ENCODE measurements around the gene FMNL3.

The FMNL3 gene

DNA sequence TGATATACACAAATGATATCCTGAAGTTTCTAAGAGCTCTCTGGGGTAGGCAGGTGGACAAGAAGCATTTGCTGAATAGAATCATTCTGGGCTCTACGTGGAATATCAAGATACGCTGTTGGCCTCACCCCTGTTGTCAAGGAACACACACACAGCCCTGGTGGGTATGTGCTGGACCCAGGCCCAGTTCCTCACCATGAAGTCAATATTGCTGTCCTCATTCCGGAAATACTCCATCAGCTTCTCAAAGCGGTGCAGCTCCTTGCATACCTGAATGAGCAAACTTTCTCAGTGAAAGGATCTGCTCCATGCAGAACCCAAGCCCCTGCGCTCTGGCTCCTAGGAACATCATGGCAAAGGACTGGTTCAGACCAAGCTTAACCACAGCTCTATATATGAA lies 52.5 kb downstream of the FMNL3 start:
- DNase-seq = no peak

DNA sequence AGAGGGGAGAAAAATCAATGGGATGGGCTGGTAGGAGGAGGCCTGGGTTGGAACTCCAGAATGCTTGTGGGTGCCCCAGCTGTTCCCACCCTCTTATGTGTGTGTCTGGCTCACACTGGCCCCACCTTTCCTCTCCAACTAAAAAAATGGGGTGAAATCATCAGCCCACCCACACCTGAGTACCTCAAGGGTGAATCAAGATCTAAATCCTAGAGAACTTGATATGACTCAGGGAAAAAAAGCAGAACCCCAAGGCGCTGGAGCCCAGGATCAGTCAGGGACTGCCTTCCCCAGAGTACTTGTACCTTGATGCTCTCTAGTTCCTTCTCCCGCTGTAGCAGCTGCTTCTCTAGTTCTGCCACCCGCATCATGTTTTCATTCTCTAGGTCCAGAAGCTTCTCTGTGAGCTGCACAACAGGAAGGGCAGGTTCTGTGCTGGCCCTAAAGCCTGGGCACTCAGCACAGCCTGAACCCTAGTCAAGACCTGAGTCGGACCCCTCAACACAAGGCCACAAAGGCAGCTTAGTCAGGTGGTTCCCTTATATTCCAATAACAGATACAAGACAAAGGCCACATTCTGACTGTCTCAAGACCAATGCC lies 54.2 kb downstream of the FMNL3 start:
- peak in 1 of 56 donors; percentile 26 for DNase-seq

DNA sequence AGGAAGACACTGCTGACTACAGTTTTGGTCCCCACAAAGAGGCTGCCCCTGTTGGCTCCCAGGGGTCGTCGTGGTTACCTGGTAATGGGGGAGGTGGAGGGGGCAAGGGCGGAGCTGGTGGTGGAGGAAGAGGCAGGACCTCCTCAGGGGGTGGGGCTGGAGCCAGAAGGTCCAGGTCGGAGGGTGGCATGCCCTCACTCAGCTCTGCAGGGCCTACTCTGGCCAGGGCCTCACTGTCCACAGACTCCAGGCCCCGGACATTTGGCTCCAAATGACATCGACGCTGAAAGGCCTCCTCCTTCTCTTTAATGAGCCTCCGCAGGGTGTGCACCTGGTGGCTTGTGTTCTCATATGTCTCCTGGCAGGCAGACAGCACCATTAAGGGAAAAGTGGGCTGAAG lies 55.4 kb downstream of the FMNL3 start:
- DNase-seq = no peak

DNA sequence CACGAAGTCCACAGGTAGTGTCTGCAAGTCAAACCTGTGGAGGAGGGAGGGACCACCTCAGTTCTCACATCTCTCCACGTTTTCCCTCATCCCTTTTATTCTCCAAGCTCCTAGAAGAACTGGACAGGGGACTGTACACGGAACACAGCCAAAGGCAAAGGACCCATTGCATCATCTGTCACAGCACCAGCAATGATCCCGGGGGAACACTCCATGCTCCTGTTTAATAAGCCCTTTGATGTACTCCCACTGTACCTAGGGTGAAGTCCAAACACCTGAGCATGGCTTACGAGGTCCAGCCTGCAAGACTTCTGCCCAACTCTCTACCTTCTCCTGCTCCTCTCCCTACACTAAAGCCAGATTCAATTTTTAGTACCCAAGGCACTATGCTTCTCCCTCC lies 57.3 kb downstream of the FMNL3 start:
- no peak for DNase-seq

DNA sequence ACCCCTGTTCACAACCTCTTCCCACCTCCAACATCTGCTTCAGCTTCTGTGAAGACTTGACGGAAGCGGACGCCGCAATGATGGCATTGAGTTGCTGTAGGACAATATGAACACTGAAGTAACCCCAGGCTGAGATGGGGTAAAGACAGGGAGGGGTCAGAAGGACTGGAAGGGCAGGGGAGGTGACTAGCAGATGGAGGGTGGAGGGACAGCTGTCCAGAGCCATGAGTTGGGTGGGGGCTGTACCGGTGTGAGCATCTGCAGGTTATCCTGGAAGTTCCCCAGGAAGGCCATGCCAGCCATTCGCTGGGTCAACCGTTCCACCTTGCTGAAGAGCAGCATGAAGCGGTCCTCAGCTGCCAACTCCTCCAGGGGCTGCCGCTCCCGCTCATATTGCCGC lies 57.8 kb downstream of the FMNL3 start:
- no peak for DNase-seq

DNA sequence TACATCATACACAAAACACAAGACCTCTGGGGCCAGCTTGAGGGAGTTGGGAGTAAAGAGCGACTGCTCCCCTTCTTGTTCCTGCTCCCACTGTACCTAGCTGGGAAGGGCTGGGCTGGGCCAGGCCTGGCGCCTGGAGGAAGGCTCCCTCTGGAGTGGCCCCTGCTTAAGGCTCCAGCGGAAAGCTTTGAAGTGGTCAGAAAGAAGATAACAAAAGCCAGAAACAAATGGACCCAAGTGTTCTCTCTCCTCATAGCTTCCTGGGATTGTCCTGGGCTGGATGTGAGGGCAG lies 58.5 kb downstream of the FMNL3 start:
- no peak for DNase-seq

DNA sequence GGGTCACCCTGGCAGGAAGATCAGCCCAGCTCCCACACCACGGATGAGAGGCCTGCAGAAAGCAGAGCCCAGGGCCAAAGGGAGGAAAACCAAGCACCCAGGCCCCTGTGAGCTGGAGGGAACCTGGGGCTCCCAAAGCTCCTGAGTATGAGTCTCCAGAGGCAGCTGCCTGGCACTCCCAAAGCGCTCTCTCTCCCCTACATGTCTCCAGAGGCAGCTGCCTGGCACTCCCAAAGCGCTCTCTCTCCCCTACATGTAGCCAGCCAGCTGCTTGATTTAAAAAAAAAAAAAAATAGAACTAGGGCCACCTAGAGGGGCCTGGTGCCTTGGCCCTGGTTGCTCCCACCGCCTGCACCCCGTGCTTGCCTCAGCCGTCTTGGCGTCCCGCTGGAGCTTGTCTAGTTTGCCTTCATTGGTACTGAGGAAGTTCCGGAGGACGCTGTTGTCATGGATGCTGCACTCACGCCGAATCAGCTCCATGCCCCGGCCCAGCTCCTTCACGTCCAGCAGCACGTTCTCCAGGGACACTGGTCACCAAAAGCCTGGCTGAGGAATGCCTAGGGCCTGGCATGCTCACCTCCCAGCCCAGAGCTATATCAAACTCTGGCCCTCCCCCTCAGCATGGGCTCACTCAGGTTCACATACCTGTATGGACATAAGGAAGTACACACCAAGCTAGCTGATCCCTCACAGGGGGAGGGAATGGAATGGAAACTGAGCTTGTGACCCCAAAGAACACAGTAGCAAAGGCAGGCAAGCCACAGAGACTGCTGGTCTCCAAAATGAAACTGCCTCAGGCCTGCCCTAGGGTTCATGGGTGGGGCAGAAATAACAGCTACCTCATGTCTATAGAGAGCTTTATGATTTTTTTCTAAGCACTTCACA lies 59.1 kb downstream of the FMNL3 start:
- peak in 2 of 56 donors; percentile 6 to 13 for DNase-seq

DNA sequence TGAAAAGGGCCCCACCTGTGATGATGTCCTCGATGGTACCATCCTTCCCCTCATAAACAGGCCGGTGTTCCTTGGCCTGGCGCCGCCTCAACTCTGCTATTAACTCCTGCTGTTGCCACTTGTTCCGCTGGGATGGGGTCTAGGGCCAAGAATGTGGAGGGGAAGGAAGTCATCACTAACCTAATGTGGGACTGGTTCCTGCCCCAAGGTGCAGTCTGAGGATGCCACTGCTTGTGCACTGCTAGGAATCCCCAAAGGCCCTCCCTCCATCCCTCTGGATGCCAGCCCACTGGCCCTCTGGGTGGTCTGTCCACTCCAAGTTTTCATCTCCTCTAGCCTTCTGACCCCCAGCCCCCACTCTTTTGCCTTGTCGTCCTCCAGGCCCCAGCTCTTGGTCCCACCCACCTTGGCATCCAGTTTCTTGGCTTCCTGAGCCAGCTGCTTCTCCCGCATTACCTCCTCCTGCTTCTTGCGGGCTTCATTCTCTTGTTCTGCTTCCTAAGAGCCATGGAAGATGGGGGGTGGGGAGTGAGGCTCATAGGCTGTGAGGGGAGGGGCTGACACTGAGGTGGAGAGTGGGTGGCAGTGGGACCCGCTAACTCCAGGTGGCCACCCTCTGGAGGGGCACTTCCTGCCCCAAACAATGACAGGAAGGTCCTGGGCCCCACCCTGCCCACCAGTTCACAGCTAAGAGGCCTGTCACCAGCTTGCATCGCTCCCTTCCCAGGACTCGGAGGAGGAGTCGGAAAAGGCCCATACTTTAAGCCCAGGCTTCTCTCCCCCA lies 60.1 kb downstream of the FMNL3 start:
- DNase-seq = no peak

DNA sequence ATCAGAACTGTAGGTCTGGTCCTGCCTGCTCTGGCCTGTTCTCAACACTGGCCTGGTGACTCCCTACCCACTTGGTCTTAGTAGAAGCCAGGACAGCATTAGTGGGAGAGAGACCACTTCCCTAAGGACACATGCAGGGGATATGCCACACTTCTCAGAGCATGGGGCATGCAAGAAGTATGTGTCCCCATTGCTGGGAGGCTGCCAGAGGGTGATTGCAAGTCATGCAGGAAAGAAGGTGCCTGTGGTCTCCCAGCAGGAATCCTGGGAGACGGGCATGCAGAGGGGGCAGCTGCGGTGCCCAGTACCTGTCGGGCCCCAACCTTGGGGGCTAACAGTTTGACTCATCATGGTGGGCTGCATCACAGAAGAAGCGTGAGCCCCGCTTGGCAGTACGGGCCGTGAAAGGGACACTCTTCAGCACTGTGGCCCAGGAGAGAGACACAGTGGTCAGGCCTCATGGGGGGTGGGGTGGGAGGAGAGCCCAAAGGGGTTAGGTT lies 60.8 kb downstream of the FMNL3 start:
- no peak for DNase-seq

DNA sequence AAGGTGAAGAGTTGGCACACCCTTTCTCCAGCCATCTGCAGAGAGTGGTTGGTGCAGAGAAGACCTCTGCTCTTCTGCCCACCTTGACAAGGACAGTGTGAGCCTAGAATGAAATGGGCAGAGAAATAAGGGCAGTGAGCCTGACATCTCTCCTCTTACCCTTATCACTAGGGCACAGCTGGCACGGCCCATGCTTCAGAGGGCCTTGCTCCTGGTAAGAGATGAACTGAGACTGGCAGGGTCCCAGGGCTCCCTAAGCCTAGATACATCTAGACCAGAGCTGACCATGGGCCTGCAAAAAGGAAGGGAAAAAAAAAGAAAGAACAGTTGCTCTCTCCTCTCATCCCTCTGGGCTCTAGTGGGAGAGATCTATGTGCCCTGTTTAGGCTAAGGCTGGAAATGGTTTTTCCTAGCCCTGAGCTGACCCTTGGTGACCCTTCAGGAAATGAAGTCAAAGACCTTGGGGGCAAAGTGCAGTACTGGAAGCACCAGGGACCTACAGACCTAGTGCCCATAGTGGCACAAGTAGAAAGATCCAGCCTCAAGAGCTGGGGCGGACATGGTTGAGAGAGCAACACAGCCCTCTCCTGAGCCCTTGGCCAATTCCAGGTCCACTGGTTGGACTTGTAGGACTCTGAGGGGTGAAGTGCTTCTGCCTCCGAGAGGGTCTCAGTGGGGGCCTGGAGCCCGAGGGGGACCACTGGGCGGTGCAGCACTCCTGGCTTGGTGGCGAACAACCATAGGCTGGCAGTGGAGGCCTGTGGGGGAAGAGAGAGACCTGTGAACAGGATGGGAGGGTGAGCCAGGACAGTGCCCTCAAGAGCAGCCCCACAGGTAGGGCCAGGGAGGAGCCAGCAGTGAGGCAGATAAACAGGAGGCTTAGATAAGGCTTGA lies 61.8 kb downstream of the FMNL3 start:
- DNase-seq = no peak

DNA sequence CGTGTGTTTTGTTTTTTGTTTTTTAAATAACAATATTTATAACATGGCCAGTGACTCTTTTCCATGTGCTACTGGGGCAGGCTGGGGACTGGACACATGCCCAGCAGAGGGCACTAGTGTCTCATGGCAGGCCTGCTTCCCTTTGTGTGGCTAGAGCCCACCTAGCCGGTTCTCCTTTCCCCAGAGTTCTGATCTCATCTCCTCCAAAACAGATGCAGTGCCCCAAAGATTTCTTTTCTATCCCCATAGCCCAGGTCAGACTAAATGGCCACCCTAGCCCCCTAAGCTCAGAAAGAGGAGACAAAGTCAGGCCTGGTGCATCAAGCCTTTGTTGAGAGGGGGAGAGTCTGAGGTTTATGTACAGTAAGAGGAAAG lies 62.6 kb downstream of the FMNL3 start:
- DNase-seq = peak in 51 of 56 donors; percentile 15 to 87 (median 65)

DNA sequence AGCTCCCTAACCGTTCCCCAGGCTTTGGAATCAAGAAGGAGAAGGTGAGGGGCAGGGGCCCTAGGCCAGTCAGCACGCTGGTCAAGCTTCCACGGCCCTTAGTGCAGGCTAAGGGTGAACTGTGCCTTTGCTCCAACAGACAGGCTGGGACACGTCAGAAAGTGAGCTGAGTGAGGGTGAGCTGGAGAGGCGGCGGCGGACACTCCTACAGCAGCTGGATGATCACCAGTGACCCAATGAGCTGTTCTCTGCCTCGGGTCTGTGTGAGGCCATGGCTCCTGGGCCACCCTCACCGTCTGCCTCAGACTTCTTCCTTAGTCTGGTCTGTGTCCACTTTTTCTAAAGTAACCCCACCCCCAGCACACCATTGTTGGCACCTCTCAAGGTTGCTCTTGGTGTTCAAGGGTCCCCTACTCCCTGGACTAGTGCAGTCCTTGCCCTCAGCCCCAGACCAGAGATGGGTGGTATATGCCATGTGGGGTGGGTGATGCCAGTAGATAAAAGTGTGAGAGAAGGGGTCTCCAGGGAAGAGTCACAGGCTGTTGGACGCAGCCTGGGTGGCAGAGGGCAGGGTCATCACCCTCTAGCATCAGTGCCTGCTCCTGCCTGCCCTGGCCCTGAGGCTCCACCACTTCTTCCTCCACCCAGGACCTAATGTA lies 63.1 kb downstream of the FMNL3 start:
- no peak for DNase-seq

DNA sequence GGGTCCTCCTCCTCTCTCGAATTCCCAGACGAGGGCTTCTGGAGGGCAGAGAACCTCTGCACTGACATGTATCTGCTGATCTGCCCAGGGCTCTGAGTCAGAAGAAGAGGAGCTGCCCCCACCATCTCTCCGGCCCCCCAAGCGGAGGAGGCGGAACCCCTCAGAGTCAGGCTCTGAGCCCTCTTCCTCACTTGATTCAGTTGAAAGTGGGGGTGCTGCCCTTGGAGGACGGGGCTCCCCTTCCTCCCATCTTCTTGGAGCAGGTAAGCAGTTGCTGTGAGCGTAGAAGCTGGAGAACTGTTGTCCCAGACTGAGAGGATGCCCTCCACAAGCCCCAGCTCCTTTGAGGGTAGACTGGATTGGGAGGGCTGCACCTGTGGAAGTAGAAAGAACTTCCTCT lies 64.1 kb downstream of the FMNL3 start:
- DNase-seq = no peak

DNA sequence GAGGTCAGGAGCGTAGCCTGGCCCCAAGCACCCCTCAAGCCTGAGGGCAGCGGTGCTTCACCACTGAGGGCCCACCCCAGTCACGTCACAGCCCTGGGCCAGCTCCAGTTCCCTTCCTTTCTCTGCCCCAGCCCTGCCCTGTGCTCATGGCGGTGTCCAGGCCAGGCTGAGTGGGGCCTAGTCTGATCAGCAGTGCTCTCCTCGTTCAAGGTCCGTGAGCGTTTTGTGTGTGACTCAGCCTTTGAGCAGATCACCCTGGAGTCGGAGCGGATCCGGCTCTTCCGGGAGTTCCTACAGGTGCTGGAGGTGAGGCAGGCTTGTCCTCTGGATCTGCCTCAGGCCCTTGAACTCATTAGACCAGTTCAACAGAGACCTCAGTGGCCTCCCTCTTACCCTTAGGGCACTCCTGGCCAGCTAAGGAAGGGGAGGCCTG lies 64.8 kb downstream of the FMNL3 start:
- DNase-seq = no peak

DNA sequence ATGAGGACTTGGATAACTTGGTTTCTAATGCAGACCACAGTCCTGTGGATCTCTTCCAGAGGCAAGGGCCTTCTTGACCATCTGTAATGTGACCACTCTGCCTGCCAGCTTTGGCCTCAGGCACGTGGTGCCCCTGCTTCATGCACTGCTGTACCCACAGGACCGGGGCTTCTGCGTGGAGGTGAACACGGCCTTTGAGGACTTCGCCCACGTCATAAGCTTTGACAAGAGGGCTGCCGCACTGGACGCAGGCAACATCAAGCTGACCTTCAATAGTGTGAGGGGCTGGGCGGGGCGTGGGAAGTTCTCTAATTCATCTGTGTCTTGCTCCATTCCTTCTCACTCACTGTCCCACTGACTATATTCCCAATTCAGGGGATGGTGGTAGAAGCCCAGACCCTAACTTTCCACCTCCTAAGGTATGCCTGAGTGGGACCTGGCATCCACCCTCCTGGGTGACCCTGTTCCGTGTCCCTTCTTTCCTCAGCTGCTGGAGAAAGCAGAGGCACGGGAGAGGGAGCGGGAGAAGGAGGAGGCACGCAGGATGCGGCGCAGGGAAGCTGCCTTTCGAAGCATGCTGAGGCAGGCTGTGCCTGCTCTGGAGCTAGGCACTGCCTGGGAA lies 65.3 kb downstream of the FMNL3 start:
- DNase-seq = no peak

DNA sequence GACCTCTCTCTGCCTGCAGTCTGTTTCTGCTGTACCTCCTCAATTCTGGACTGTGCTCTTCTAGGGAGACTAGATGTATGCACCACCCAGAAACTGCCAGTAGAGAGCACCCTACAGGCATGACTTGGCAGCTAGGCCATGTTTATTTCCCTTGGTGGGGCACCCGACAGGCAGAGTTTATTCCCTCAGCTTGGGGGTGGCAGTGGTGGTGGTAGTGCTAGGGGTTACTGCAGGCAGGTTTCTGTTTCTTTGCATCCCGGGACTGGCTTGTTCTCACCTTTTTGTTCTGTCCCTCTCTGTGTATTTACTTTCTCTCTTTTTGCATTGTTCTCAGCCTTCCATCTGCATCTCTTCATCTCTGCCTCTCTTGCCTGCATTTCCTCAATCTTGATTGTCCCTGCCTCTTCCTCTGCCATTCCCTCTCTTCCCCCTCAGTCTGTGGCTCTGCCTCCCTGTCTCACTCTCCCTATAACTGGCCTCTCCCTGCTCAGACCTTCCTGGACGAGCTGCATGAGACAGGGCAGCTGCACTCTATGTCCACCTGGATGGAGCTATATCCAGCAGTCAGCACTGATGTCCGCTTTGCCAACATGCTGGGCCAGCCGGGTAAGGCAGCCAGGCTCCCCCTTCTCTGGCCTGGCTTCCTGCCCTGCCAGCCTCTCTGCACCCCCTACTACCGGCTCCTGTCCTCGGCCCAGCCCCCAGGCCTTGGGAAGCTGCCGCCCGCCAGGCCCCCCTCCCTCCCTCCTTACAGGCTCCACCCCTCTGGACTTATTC lies 70.0 kb downstream of the FMNL3 start:
- DNase-seq = peak in 43 of 56 donors; percentile 14 to 75 (median 45)

DNA sequence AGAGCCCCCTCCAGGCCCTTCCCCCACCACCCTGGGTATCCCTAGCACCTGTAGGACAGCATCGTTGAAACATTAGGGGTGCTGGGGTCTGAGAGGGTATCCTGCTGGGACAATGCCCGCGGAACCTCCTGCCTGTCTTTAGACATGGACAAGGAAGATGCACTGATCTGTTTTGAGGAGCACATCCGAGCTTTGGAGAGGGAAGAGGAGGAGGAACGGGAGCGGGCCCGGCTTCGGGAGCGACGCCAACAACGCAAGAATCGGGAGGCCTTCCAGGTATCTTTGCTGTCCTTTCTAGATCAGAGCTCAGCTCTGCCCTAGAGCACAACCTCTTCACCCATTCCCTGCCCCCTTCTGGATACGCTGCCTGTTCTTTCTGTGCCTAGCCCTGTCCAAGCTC lies 70.6 kb downstream of the FMNL3 start:
- DNase-seq = no peak

DNA sequence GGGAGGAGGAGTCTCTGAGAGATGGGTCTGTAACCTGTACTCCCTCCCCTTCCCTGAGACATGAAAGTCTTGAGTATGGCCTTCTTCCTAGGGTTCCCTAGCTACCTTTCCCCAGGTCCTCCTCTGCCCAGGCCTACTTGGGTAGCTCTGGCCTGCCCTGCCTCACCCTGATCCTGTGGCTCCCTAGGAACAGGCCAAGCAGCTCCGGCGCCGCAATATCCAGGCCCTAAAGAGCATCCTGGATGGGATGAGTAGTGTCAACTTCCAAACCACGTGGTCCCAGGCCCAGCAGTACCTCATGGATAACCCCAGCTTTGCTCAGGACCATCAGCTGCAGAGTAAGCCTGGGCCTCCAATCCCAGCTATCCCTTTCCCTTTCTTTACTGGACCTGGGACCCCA lies 71.5 kb downstream of the FMNL3 start:
- no peak for DNase-seq

DNA sequence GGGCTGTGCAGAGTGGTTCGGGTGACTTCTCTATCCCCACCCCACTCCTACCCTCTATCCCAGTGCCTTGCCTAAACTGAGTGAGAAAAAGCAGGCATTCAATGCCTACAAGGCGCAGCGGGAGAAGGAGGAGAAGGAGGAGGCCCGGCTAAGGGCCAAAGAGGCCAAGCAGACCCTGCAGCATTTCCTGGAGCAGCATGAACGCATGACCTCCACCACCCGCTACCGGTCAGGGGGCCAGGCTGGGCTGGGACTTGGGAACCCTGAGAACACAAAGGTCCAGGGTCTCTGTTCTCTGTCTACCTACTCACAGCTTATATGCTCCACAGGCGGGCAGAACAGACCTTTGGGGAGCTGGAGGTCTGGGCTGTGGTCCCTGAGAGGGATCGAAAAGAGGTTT lies 72.2 kb downstream of the FMNL3 start:
- DNase-seq = no peak
